Sigmoid colon (tissue), 4 donors: ENCODE data around the gene RPUSD3.

Experiments
- EP300 ChIP-seq, 4 donors: sonication (generic); formaldehyde crosslinking; IDR thresholded peaks; one replicate each; pipeline ENCODE4 v1.6.1; 2017; ENCODE audit warnings: antibody characterized with exemption in 4 of 4
- TF ChIP-seq, protein P1 (sequence below), 4 experiments: fragments of 450-650 bp in 3 of 4; fragments of 200-600 bp in 1 of 4; IDR thresholded peaks; one replicate each; pipeline ENCODE4 v1.5.1; 2016 to 2019; ENCODE audit warnings: antibody characterized with exemption in 4 of 4, mild to moderate bottlenecking in 3 of 4, moderate library complexity in 2 of 4

DNA sequence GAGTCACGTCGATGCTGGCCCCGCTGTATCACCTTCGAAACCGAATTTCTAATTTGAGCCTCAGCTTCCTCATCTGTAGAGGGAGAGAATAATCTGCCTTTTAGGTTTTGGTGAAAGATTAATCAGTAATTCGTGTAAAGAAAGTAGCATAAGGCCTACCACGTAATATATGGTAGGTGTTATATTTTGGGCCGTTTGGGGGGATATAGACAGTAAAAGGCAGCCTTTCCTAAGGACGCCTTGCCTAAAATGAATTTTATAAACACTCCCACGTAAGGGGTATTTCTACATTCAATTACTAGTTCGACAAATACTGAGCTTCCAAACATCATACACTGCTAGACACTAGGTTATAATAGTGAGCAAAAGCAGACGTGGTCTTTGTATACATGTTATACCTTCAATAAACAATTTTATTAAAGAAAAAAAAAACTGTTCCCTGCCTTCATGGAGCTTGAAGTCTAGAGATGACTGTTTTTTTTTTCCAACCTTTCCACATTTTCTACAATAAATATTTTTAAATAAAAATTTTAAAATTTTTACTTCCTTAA lies 47.3 kb upstream of the RPUSD3 start:
- TF ChIP-seq, protein P1, sequence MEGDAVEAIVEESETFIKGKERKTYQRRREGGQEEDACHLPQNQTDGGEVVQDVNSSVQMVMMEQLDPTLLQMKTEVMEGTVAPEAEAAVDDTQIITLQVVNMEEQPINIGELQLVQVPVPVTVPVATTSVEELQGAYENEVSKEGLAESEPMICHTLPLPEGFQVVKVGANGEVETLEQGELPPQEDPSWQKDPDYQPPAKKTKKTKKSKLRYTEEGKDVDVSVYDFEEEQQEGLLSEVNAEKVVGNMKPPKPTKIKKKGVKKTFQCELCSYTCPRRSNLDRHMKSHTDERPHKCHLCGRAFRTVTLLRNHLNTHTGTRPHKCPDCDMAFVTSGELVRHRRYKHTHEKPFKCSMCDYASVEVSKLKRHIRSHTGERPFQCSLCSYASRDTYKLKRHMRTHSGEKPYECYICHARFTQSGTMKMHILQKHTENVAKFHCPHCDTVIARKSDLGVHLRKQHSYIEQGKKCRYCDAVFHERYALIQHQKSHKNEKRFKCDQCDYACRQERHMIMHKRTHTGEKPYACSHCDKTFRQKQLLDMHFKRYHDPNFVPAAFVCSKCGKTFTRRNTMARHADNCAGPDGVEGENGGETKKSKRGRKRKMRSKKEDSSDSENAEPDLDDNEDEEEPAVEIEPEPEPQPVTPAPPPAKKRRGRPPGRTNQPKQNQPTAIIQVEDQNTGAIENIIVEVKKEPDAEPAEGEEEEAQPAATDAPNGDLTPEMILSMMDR (IDR thresholded peaks at IDR 0.05), result no peak
- TF ChIP-seq EP300 (IDR thresholded peaks at IDR 0.05), result no peak
